GM19023 (cell line): Measurements from ENCODE around the gene RPL18A.

Experiments
- ATAC-seq: cut with Tn5 transposase; IDR thresholded peaks from one replicate; pipeline ENCODE4 v1.9.1; 2021; ENCODE audit warnings: mild to moderate bottlenecking, moderate library complexity; ENCODE audit not compliant: unreplicated experiment

Gene RPL18A

GRCh38 chr19:17908244-17908643, 48.5 kb downstream of the RPL18A start:
- no peak for ATAC-seq

DNA sequence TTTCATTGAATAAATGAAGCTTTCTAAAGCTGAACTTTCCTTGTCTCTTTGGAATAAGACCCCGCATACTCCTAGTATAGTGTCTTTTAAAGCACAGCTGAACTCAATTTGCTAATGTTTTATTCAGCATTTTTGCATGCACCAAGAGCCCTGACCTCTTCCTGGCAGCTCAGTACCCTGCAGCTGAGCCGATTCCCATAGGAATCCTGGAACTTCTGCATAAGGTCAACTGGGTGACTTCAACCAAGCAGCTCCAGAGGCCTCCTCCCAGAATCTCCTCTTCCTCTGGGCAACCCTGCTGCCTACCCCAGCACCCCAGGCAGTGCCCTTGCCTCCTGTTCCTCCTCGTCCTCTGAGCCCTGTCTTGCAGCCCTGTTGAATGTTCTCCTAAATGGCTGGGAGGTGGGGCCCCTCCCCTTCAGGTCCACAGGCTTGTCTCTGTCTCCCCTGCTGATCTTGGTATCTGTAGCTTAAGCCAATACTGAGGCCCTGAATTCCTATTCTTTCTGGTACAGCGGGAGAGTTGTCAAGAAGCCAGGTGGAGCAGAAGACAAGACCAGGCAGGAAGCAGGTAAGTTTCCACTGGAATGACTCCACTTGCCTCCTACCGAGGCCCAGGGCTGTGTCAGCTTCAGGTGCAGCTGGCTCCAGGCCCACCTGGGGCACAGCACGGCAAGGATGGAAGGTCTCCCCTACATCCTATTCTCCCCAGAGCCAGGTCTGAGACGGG, 49.5 kb downstream of the RPL18A start:
- no peak for ATAC-seq

- no peak for ATAC-seq
These were observed 51.2 kb downstream of the RPL18A start for GRCh38 chr19:17910791-17911360.
